K562 (cell line): Measurements from ENCODE around the gene UBL5. TPM values are rescaled to one million over a fixed set of nuclear protein-coding genes. Genes with fewer than 3 reads are reported as not detected.

ENCODE experiments used
- CREM ChIP-seq: IDR thresholded peaks from 2 replicates; pipeline ENCODE4 v1.6.1; 2014; ENCODE audit warnings: antibody characterized with exemption, low read depth
- ELF4 ChIP-seq: fragments of 450-650 bp; formaldehyde crosslinking; IDR thresholded peaks from 2 replicates; pipeline ENCODE4 v1.4.0; 2022; ENCODE audit warnings: missing genetic modification characterization
- ETV5 ChIP-seq: sonication (generic); formaldehyde crosslinking; IDR thresholded peaks from 2 replicates; pipeline ENCODE4 v1.4.0; 2020; ENCODE audit warnings: low read depth, mild to moderate bottlenecking, missing genetic modification reagents
- L3MBTL2 ChIP-seq: fragments of 450-650 bp; IDR thresholded peaks from 2 replicates; pipeline ENCODE4 v1.6.1; 2016; ENCODE audit warnings: mild to moderate bottlenecking, moderate library complexity
- NFATC3 ChIP-seq: fragments of 450-650 bp; IDR thresholded peaks from 2 replicates; pipeline ENCODE4 v1.6.1; 2017; ENCODE audit warnings: mild to moderate bottlenecking
- PML ChIP-seq: IDR thresholded peaks from 2 replicates; pipeline ENCODE4 v1.6.1; 2012; ENCODE audit warnings: low read length, inconsistent platforms
- RBBP5 ChIP-seq: fragments of 200-600 bp; sonication (generic); IDR thresholded peaks from 2 replicates; pipeline ENCODE4 v1.6.1; 2012; ENCODE audit warnings: borderline replicate concordance, mild to moderate bottlenecking, low read length, control low read depth, inconsistent platforms; ENCODE audit not compliant: insufficient read depth, poor library complexity, severe bottlenecking
- RREB1 ChIP-seq: fragments of 250-450 bp; sonication (Bioruptor Pico); IDR thresholded peaks from 2 replicates; pipeline ENCODE4 v1.4.0; 2020
- SMAD1 ChIP-seq: fragments of 150-350 bp; IDR thresholded peaks from 2 replicates; pipeline ENCODE4 v1.6.1; 2014; ENCODE audit warnings: low read length, low read depth; ENCODE audit not compliant: partially characterized antibody
- SMAD4 ChIP-seq: fragments of 250-450 bp; sonication (Bioruptor Pico); conservative IDR thresholded peaks from 2 replicates; pipeline ENCODE4 v1.8.0; 2021; ENCODE audit warnings: inconsistent platforms, mild to moderate bottlenecking, moderate library complexity
- TCF7 ChIP-seq: sonication (generic); IDR thresholded peaks from 2 replicates; pipeline ENCODE4 v1.6.1; 2016; ENCODE audit warnings: antibody characterized with exemption, borderline replicate concordance
- THAP12 ChIP-seq: fragments of 250-450 bp; sonication (Bioruptor Pico); IDR thresholded peaks from 2 replicates; pipeline ENCODE4 v1.9.0; 2021; ENCODE audit warnings: mild to moderate bottlenecking, inconsistent platforms
- ZBED1 ChIP-seq: IDR thresholded peaks from 2 replicates; pipeline ENCODE4 v1.6.1; 2014
- ZNF511 ChIP-seq: sonication (generic); formaldehyde crosslinking; IDR thresholded peaks from 2 replicates; pipeline ENCODE4 v1.8.0; 2022; ENCODE audit warnings: mild to moderate bottlenecking, missing genetic modification reagents
- polyA plus RNA-seq, 8 experiments: library from polyadenylated mRNA; depleted of rRNA in 4 of 8; stranded (reverse) in 5 of 8; unstranded in 3 of 8; fragments of >200 nt; fragmentation: Nextera tagmentation in 2 of 8; fragmentation: Illumina TruSeq in 1 of 8; extraction: Ambion mirVana in 2 of 8; extraction: Trizol in 1 of 8; gene quantifications; 2 replicates each; pipeline versions ENCODE4 v1.2.1 to v1.2.3, GENCODE V29; 2011 to 2014; ENCODE audit warnings: inconsistent platforms in 1 of 8, missing spikeins in 1 of 8
- total RNA-seq, 7 experiments: library from RNA; depleted of rRNA in 6 of 7; stranded (reverse); fragments of >200 nt in 6 of 7; fragmentation: Illumina TruSeq in 2 of 7; extraction: Trizol in 2 of 7; gene quantifications; 2 replicates each; pipeline versions ENCODE4 v1.2.1 to v1.2.3, GENCODE V29; 2011 to 2021; ENCODE audit warnings: low replicate concordance in 1 of 7
- TF ChIP-seq, protein P1 (sequence below): sonication (generic); formaldehyde crosslinking; IDR thresholded peaks from 2 replicates; pipeline ENCODE4 v1.5.0; 2020; ENCODE audit warnings: missing genetic modification reagents

UBL5 gene
- total and polyA plus RNA-seq, 9 of the 15 experiments (the other 6 are each of a cell fraction or from before 2014, with no cell fraction given) = 410 to 1,266 (median 613) TPM

DNA sequence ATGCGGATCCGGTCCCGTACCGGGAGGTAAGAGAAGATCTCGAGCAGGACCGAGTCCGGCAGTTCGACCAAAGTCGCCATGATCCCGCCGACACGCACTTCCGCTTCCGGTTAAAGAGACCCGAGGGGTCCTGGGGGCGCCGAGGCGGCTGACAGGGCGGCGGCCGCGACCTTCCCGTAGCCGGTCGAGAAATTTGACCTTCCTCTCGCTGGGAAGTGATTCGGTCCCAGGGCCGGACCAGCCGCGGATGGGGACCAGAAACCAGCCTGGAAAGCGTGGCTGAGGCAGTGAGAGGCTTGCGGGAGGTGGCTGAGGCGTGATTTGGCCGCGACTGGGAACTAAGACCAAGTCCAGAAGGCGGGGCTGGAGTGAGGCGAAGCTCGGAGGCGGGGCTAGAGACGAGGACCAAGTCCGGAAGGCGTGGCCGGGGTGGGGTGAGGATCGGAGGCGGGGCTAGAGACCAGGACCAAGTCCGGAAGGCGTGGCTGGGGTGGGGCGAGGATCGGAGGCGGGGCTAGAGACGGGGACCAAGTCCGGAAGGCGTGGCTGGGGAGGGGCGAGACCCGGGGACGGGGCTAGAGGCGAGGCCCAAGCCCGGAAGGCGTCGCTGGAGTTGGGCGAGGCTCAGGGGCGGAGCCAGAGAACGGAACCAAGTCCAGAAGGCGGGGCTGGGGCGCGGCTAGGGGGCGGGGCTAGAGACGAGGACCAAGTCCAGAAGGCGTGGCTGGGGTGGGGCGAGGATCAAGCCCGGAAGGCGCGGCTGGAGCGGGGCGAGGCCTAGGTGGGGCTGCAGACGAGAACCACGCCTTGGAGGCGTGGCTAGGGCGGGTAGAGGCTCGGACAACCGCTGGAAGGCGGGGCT, 8.8 kb upstream of the UBL5 start, which contains the start of gene FBXL12 (continued):
- peak; percentile 70 for TF ChIP-seq L3MBTL2
- no peak for TF ChIP-seq ELF4
- TF ChIP-seq ZNF511 (CRISPR knock-in tag) = peak; percentile 37; the same call in 1 of the 2 replicates
- peak; percentile 9; the same call in 1 of the 2 replicates for TF ChIP-seq ZBED1
- TF ChIP-seq TCF7 = peak; percentile 62; the same call in 1 of the 2 replicates
- peak; percentile 84 for TF ChIP-seq ETV5 (CRISPR knock-in tag)
- no peak for TF ChIP-seq NFATC3
- 0 out of 2 replicates have a peak, but pooled peaks have one; percentile 21 for TF ChIP-seq THAP12
- TF ChIP-seq, protein P1, sequence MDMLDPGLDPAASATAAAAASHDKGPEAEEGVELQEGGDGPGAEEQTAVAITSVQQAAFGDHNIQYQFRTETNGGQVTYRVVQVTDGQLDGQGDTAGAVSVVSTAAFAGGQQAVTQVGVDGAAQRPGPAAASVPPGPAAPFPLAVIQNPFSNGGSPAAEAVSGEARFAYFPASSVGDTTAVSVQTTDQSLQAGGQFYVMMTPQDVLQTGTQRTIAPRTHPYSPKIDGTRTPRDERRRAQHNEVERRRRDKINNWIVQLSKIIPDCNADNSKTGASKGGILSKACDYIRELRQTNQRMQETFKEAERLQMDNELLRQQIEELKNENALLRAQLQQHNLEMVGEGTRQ (CRISPR knock-in tag) = no peak
- peak; percentile 37 for TF ChIP-seq RBBP5
- TF ChIP-seq SMAD4 (CRISPR knock-in tag) = 0 out of 2 replicates have a peak, but pooled peaks have one; percentile 41
- TF ChIP-seq SMAD1 = peak; percentile 55
- peak; percentile 61; the same call in 1 of the 2 replicates for TF ChIP-seq PML
- no peak for TF ChIP-seq RREB1
- peak; percentile 87 for TF ChIP-seq CREM
